Measurements from ENCODE around the gene ORM2.

DNA sequence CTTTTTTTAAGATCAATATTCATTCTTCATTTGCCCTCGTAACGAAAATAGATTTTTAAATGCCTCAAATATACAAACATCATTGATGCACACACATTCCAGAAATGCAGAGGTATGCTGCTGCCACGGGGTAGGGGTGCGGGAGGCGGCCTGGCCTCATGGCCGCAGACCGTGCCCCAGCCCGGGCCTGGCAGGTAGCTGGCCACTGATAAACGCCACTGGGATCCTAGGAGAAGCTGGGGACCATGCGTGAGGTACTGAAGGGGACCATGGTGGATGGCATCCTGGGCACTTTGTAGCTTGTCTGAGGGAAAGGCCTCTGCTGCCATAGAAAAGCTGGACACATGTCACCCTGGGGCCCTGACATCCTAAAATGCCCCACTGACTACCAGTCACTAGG, 6.5 kb downstream of the ORM2 start:
- TF ChIP-seq POLR2A (IDR thresholded peaks at IDR 0.05) (no peak), EP300 (IDR thresholded peaks at IDR 0.05) (no peak), POLR2AphosphoS5 (IDR thresholded peaks at IDR 0.05) (no peak)
- TF ChIP-seq, protein P1, sequence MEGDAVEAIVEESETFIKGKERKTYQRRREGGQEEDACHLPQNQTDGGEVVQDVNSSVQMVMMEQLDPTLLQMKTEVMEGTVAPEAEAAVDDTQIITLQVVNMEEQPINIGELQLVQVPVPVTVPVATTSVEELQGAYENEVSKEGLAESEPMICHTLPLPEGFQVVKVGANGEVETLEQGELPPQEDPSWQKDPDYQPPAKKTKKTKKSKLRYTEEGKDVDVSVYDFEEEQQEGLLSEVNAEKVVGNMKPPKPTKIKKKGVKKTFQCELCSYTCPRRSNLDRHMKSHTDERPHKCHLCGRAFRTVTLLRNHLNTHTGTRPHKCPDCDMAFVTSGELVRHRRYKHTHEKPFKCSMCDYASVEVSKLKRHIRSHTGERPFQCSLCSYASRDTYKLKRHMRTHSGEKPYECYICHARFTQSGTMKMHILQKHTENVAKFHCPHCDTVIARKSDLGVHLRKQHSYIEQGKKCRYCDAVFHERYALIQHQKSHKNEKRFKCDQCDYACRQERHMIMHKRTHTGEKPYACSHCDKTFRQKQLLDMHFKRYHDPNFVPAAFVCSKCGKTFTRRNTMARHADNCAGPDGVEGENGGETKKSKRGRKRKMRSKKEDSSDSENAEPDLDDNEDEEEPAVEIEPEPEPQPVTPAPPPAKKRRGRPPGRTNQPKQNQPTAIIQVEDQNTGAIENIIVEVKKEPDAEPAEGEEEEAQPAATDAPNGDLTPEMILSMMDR (IDR thresholded peaks at IDR 0.05) = no peak

Data from sigmoid colon (tissue), 4 donors.